Testis (tissue), 3 donors: ENCODE data around the gene CARD9. TPM values are rescaled to one million over a fixed set of nuclear protein-coding genes. Genes with fewer than 3 reads are reported as not detected.

Experiments used
- DNase-seq: peaks from one replicate; pipeline ENCODE4 v3.0.0-alpha.2; 2019
- H3K27ac ChIP-seq, 2 donors: fragments of 200-600 bp; sonication (generic); one replicate each; pipeline ENCODE4 v1.5.1; 2019
- H3K27me3 ChIP-seq: fragments of 200-600 bp; sonication (generic); one replicate; pipeline ENCODE4 v1.5.1; 2019
- H3K36me3 ChIP-seq: fragments of 200-600 bp; sonication (generic); one replicate; pipeline ENCODE4 v1.5.1; 2017; ENCODE audit warnings: low read depth; ENCODE audit errors: missing control alignments
- H3K4me1 ChIP-seq: fragments of 200-600 bp; sonication (generic); one replicate; pipeline ENCODE4 v1.5.1; 2019
- H3K4me3 ChIP-seq, 2 donors: fragments of 200-600 bp; sonication (generic); one replicate each; pipeline ENCODE4 v1.5.1; 2017 to 2019
- H3K9me3 ChIP-seq: fragments of 200-600 bp; sonication (generic); one replicate; pipeline ENCODE4 v1.5.1; 2017
- POLR2A ChIP-seq: fragments of 450-650 bp; IDR thresholded peaks from one replicate; pipeline ENCODE4 v1.6.1; 2017; ENCODE audit warnings: antibody characterized with exemption, mild to moderate bottlenecking, moderate library complexity
- WGBS, 2 donors: methylation state at CpG; one replicate each; pipeline ENCODE4 v1.1.5; 2018; 5-methylcytosine and 5-hydroxymethylcytosine counted together
- intact Hi-C: fragments of 100-400 bp; cut with DNase I; formaldehyde crosslinking; loops from one replicate; pipeline ENCODE4 v1.15.1; 2023; ENCODE audit warnings: low total_unique reads
- polyA plus RNA-seq: library from polyadenylated mRNA; stranded (reverse); fragments of 350-450 nt; fragmentation: Illumina TruSeq; extraction: RNeasy Lipid Tissue Mini Kit (QIAGEN cat#74804); gene quantifications from one replicate; pipeline ENCODE4 v1.2.3, GENCODE V29; 2014; ENCODE audit warnings: low read depth, low replicate concordance; ENCODE audit not compliant: insufficient read depth
- total RNA-seq, 2 donors: library from RNA; depleted of rRNA; stranded (reverse); fragments of >200 nt; gene quantifications; one replicate each; pipeline ENCODE4 v1.2.3, GENCODE V29; 2016
- TF ChIP-seq, protein P1 (sequence below), 3 experiments: fragments of 450-650 bp in 2 of 3; fragments of 200-600 bp in 1 of 3; sonication (generic) in 1 of 3; IDR thresholded peaks; one replicate each; pipeline ENCODE4 v1.5.1; 2016 to 2019; ENCODE audit warnings: antibody characterized with exemption in 3 of 3, mild to moderate bottlenecking in 2 of 3, moderate library complexity in 1 of 3

The CARD9 gene
- total and polyA plus RNA-seq, 3 donors from 2014 or later = 1.8 to 3.7 (median 3.5) TPM

DNA sequence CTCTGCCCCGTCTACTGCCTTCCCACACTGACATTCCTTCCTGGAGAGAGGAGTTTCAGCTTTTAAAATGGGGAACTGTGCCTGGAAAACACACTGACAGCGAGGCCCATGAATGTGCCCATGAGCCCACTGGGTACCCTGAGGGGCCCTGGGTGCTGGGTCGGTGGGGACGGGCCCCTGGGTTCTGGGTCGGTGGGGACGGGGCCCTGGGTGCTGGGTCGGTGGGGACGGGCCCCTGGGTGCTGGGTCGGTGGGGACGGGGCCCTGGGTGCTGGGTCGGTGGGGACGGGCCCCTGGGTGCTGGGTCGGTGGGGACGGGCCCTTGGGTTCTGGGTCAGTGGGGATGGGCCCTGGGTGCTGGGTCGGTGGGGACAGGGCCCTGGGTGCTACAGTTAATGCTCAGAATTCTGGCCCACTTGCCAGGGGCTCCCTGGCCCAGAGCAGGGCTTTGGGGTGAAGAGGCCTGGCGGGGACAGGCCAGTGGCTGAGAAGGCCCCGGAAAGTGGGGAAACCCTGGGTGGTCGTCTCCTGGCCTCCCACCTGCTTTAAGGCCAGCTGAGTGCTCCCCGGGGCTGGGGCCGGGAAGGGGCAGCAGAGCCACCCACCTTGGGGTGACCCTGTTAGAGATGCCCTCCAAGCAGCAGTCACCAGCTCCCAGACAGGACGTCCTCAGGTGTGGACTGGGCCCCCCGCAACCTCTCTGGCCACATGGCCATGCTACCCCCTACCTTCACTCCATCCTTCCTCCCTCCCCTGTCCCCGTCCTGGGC lies 43.6 kb downstream of the CARD9 start:
- no peak for TF ChIP-seq POLR2A
- TF ChIP-seq, protein P1, sequence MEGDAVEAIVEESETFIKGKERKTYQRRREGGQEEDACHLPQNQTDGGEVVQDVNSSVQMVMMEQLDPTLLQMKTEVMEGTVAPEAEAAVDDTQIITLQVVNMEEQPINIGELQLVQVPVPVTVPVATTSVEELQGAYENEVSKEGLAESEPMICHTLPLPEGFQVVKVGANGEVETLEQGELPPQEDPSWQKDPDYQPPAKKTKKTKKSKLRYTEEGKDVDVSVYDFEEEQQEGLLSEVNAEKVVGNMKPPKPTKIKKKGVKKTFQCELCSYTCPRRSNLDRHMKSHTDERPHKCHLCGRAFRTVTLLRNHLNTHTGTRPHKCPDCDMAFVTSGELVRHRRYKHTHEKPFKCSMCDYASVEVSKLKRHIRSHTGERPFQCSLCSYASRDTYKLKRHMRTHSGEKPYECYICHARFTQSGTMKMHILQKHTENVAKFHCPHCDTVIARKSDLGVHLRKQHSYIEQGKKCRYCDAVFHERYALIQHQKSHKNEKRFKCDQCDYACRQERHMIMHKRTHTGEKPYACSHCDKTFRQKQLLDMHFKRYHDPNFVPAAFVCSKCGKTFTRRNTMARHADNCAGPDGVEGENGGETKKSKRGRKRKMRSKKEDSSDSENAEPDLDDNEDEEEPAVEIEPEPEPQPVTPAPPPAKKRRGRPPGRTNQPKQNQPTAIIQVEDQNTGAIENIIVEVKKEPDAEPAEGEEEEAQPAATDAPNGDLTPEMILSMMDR (IDR thresholded peaks at IDR 0.05) = no peak
- Histone ChIP-seq H3K4me1 (peaks cover 24% of the 10 kb centered on the region), H3K36me3 (no peaks in the 10 kb centered on the region), H3K4me3 (no peak overlapping the region), H3K27me3 (no peaks in the 10 kb centered on the region), H3K27ac (peak overlapping the region in 1 of 2 donors; percentile 86), H3K9me3 (no peaks in the 10 kb centered on the region)
- DNase-seq = no peak
- intact Hi-C loops = no loop called here
- 85 to 90% methylated on average over 13 to 23 of the region's 23 CpGs for WGBS, 2 donors

DNA sequence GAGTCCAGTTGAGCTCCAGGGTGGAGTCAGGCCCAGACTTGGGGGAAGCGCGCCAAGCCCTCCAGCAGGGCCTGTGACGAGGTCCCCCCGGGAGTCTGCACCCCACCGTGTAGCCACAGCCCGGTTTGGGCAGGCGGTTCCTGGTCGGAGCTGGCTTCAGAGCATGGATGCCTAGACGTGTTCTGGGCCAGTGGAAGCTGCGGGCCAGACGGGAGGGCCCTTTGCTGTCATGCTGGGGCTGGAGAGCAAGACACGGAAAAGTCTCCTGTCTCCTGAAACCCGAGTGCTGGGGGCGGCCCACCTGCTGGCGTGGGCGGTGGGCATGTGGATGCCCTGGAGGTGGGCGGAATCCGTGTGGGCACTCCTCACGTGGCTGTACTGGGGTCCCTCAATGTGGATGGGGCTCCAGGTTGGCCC lies 44.2 kb downstream of the CARD9 start:
- H3K4me1 ChIP-seq = peaks cover 27% of the 10 kb centered on the region
- intact Hi-C loops = no loop called here
- TF ChIP-seq, protein P1 (IDR thresholded peaks at IDR 0.05) = no peak
- TF ChIP-seq POLR2A = no peak
- no peak overlapping the region for H3K4me3 ChIP-seq
- H3K27me3 ChIP-seq = no peaks in the 10 kb centered on the region
- H3K36me3 ChIP-seq = no peaks in the 10 kb centered on the region
- DNase-seq = no peak
- 65 to 77% methylated on average over 7 to 18 of the region's 19 CpGs for WGBS, 2 donors
- H3K27ac ChIP-seq = peak overlapping the region in 1 of 2 donors; percentile 86
- H3K9me3 ChIP-seq = no peaks in the 10 kb centered on the region

DNA sequence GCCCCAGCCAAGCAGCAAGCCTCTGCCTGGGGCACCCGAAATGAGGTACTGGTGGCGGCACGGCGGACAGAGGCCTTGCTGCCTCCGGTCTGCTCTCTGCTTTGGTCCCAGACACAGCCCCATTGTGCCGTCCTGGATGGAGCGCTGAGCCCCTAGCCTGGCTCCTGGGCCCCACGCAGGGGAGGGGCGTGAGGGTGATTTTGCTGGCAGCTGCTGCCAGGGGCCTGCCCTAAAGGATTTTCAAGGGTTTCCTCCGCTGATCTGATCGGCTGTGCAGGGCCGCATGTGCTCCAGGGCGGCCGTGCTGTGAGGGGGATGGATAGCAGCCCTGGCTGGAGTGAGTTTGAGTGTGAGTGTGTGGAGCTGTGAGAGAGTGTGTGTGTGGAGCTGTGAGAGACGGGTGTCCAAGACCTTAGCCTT lies 44.8 kb downstream of the CARD9 start:
- H3K27me3 ChIP-seq = no peaks in the 10 kb centered on the region
- no peaks in the 10 kb centered on the region for H3K36me3 ChIP-seq
- H3K9me3 ChIP-seq = no peaks in the 10 kb centered on the region
- peaks cover 33% of the 10 kb centered on the region for H3K4me1 ChIP-seq
- 19 to 20% methylated on average over 1 to 15 of the region's 15 CpGs for WGBS, 2 donors
- peak; percentile 45 for DNase-seq
- intact Hi-C loops = no loop called here
- H3K4me3 ChIP-seq = peak overlapping the region; percentile 78
- no peak for TF ChIP-seq POLR2A
- TF ChIP-seq, protein P1 (IDR thresholded peaks at IDR 0.05) = no peak
- peak overlapping the region; percentile 86 to 90 for H3K27ac ChIP-seq

DNA sequence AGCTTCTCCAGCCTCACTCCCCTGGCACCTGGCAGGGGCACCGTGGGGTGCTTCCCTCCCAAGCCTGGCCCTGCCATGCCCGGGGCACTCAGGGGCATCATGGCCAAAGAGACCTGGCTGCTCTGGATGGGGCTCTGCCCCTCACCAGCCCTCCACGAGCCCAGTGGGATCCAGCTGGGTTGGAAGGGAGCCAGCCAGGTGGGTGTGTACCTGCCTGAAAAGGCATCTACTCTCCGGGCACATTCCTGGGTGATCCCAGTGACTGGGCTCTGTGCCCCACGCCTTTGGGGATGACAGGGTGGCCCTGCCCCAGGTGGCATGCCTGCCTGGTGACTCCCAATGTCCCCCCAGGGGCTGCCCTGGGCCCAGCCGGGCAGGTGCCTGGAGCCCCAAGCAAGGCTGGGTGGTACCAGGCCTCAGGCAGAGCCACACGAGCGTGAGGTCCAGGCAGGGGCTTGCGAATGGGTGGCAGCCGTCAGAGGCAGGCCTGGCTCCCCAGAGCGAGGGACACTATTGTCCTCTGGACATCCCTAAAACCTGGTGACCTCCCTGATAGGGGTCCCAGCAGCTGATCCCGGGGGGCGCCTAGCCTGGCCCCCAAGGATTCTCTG lies 45.4 kb downstream of the CARD9 start:
- no peak for TF ChIP-seq POLR2A
- TF ChIP-seq, protein P1 (IDR thresholded peaks at IDR 0.05) = no peak
- intact Hi-C loops = no loop called here
- Histone ChIP-seq H3K36me3 (no peaks in the 10 kb centered on the region), H3K9me3 (no peaks in the 10 kb centered on the region), H3K27ac (peak overlapping the region; percentile 86 to 90), H3K27me3 (no peaks in the 10 kb centered on the region), H3K4me3 (peak overlapping the region; percentile 78), H3K4me1 (peaks cover 34% of the 10 kb centered on the region)
- 15 to 20% methylated on average over 5 to 12 of the region's 13 CpGs for WGBS, 2 donors
- DNase-seq = no peak
